HL-60/S4 (cell line): ENCODE results near the gene HILPDA.

Experiments used
- in situ Hi-C: fragments of 300-500 bp; cut with MboI; formaldehyde crosslinking; loops from 2 replicates; pipeline ENCODE4 v1.14.3; 2022; ENCODE audit warnings: low sequenced_read_pairs

HILPDA gene, protein sequence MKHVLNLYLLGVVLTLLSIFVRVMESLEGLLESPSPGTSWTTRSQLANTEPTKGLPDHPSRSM

DNA sequence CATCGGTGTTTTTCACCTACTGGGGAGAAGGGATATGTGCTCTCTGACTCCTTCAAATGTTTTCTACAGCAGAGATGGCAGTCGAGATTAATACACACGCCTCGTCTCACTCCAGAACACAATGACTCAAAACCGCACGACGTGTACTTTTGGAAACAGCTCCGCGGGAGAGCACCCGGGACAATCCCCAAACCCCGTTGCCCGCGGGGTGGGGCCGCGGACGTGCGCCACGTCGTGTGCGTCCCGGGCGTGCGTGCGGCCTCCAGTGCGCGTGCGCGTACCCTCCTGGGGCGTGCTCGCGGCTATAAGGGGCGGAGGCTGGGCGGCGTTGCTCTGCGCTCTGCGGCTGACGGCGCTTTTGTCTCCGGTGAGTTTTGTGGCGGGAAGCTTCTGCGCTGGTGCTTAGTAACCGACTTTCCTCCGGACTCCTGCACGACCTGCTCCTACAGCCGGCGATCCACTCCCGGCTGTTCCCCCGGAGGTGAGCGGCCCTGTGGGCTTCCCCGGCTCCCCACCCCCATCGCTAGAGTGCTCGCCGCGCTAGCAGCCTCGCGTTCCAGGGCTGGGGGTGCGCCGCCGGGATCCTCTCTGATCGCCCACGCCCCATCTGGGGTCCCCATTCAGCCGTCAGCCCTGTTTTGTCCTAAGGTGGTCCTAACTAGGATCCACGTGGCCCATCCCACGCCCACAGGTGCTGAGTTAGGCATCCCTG is at the start of gene HILPDA:
HILPDA (plus strand) TSS at position 336 of the 712 bp plus-strand sequence. CDS start 1,391 bp downstream, outside the sequence.
- in situ Hi-C loops, result no loop called here

DNA sequence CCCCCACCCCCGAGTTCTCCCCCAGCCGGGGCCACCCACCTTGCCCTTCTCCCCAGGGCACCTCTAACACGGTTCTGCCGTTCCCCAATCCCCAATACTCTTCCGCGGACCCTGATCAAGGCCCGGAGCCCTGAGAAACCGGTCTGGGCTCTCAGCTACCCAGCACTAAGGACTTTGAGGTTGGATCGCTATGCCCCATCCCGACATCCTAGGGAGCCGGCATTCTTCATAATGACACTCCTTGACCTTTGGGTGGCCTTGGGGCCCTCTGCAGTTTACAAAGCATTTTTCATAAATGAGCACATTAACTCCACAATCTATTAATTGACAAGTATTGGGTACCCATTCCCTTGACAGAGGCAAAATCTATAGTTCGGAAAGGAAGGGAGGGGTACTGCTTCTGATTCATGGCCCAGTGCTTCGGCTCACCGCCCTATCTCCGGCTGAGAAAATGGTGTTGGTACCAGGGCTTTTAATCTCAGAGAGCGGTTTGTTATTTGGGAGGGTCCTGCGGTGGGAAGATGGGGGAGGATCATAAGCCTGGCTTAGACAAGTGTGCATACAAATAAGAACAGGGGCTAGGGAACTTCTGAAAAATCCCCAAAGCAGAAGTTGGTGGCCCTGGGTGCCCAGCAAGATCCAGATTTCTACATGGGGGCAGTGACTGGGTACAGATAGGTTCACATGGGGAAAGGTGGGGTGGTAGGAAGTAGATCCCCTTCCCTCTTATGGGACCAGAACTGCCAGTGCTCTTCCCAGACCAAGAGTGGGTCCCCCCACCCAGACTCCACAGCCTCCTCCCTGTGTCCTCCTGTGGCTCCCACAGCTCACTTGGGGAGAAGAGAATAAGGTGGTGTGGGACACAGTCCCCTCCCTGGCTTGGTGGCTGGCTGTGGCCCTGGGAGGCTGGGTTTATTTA is 49.1 kb upstream of the HILPDA start:
- in situ Hi-C loops, result no loop called here

DNA sequence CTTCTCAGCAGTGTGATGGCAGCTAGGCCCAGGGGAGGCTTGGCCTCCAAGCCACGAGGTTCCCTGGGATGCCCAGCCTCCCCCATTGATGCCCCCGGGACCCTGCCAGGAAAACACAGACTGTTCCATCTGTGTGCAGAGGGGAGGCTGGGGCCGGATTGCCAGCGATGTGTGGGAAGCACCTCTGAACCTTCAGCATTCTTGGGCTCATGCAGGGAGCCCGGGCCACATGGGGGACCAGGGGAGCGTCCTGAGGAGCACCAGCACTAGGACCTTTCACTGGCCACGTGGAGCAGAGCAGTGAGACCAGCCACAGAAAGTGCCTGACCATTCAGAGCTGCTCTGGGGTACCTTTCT is 48.5 kb upstream of the HILPDA start:
- in situ Hi-C loops, result no loop called here

DNA sequence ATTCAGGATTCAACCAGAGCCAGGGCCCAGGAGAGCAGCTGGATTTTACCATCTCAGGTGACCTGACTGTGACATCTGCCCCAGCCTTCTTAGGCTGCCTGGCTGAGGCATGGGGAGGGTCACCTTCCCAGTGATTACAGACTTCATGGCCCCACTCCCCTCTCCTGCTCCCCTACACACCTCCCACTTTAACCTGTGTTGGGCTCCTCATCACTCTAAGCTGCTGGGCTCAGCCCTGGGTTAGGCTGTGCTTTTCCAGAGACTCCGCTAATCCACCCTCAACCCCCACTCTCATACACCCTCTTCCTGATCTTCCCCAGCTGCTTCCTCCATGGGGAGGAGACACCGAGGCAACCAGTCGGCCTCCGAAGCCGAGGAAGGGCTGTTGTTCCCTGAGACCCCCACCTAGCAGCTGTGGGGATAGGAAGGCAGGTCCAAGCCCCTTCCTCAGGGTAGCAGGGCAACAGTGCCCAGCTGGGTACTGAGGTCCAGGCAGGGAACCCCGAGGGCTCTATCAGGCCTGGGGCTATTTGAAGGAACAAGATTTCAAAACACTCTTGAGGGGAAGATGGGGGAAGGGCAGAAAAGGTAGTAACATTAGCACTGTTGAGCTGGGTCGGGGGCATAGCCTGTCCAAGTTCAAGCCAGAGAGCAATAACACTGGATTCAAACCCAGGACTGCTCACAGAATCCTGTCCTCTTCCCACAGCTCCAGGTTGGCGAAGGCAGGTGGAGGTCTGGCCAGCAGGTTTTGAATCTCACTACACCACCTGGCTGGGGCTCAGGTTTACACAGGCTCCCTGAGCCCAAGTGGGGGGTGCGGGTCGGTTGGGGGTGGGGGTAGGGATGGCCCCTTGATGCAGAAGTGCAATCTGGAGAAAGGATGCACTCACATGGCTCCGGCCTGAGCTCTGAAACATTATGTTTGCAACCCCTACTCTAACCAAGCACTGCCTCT is 47.6 kb upstream of the HILPDA start:
- in situ Hi-C loops, result no loop called here

DNA sequence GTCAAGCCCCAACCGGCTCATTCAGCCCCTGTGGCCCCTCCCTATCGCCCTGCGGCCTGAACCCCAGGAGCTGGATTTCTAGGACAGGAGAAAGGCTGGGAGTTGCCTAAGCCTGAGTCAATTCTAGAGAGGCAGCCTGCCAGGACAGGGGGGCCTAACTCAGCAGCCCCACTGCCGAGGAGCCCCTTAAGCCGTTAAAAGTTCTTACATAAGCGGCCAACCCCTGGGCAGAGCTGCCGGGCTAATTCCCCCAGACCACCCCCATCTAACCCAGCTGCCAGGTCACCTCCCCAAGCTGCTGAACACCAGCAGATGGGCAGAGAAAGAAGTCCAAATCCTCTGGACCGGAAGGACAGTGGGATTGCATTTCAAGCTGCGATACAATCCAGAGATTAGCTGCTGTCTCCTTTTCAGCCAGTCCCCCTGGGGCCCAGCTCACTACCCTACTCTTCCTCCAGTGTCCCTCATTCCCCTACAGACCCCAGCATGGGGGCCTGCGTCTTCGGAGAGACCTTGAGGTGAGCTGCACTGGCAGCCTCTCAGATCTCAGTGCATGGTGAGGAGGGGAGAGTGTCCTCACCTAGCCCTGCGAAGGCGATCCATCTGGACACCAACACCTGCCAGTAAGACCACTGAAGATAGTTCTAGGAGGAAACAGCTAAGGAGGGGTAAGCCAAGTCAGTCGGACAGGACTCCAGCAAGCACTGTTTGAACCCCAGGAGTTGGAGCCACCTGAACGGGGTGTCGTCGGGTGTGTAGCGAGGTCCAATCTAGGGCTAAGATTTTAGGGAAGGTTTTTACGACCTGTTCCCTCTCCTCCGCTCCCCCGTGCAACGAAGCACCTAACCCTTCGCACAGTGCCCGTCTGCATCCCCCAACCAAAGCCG is 46.7 kb upstream of the HILPDA start:
- in situ Hi-C loops, result no loop called here

DNA sequence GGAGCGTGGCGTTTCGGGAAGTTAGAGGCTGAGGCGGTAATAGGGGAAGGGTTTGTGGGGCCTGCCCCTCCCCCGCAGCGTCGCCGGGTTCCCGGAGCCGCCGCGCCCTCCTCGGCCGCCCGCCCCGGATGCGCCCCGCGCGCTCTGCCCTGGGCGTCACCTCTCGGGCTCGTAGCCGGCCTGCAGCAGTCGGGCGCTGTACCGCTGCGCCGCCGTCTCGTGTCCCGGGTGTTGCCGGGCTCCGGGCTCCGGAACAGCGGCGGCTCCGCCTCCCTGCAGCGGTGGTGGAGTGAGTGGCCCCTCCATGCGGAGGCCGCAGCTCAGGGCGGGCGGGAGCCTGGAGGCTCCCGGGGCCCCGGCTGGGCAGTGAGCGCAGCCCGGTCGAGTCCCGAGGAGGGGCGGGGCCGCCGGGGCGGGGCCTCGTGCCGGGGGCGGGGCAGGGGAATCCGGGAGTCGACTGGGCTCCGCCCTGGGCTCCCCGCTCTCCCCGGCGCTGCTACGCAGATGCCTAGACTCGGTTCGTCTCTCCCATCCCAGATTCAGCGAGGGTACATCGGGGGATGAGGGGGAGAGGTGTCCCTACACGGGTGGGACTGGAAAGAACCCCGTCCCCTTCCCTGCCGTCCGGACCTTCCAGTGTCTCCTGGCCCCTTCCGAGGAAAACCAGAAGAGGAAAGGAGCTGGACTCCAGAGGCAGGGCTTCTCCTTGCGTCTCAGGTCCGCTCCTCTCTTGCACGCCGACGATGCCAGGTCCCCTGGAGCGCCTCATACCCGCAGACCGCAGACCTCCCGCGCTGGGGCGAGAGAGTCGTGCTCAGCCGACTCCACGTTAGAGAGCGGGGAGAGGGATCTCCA is 45.9 kb upstream of the HILPDA start, which contains the start of gene IMPDH1:
IMPDH1 (minus strand) TSS at position 387 of the 855 bp plus-strand sequence; CDS start at position 306, 81 bp downstream.
- in situ Hi-C loops, result no loop called here

DNA sequence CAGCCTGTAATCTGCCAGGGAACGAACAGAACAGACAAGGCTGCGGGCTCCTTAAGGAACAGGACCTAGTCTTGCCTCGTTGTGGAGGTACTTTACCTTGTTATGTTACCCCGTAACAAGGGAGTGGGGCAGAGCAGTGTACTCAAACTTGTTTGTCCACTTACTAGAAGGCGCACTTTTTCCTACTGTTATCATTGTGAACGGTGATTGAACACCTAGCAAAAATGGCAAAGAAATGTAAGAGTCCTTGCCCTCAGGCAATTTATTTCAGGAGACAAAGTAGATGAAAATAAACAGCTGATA is 45.3 kb upstream of the HILPDA start:
- in situ Hi-C loops, result no loop called here

DNA sequence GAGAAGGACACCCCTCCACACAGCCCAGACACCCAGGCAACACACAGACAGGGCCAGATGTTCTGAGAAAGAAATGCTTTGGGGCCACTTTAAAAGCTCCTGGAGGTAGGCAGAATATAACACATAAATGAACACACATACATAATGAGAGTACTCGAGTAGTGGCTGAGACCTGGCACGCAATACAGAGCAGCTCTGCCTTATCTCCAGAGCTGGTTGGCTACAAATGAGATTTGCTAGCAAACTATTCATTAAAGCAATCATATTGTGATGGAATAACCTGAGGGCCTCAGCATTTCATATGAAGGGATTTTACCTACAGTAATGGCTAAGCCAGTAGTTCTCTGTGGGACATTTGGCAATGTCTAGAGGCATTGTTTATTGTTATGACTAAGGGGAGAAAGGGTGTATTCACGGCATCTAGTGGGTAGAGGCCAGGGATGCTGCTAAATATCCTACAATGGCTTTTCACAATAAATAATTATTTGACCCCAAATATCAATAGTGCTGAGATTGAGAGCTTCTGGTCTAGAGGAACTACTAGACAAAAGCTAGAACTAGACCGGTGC is 40.4 kb upstream of the HILPDA start:
- in situ Hi-C loops, result no loop called here

DNA sequence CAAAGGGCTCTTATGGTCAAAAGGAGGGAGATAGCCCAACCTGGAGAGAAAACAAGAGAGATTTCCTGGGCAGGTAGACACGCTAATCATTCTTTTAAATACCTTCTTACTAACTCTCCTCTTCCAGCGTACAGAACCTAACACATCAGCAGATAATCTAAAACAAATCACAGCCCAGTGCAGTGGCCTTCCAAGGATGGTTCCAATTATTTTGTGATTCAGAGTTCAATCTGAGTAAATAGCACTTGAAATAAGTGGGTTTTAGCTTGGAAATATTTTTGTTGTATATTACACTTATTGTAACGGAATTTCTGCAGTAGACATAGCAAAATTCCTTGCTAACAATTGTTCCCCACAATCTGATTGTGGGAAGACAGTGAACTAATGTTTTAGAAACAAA is 38.6 kb upstream of the HILPDA start:
- in situ Hi-C loops, result no loop called here

DNA sequence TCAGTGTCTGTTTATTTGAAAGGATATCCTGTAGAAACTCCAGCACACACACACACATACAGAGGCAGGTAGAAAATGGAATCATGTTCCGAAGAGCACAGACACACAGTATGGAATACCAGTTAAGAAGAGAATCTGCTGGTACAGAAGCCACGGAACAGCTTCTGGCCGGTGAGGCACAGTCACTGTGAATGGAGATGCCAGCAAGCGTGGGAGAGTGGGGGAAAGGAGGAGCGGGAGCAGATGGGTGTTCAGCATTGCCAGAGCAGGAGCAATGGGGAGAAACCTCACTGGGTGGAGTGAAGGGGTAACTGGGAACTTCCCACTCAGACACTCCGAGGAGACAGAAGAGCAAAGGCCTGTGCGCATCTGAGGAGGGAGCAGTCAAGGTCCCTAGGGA is 36.4 kb upstream of the HILPDA start:
- in situ Hi-C loops, result no loop called here

DNA sequence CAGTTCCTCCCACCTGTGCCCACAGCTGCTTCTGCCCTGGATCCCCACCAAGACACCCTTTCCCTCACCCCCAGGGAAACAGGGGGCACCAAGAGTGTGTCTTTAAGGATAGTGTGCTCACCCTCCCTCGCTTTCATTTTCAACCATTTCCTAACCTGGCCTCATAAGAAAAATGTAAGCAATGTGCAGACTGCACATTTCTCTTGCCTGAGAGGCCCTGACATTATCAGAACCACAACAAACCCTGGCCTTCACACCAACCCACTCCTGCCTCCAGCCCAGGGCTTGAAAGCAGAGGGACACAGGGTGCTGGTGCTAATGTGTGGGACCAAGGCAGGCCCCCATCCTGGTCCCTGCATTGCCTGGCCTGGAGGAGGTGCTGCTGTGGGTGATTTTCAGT is 34.9 kb upstream of the HILPDA start:
- in situ Hi-C loops, result loop anchor here (10.0 kb wide), 1 partner anchor 76 kb away; the partner anchor contains the start of gene RBM28

DNA sequence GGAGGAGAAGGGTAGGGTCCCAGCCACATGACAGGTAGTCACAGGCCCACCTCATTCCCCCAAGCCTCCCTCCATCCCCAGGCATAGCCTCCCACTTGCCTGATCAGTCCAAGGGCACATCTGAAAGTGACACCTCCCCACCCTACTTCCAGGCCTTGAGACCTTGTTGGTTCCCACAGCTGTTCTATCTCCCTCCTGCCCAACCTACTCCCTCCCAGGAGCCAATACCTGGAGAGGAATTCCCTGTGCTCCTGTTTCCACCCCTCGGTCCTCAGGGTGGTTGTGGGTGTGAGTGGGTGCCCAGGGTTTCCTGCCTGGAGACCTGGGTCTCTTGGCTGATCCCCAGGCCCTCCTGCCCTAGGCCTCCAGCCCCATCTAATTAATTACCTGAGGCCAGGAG is 34.3 kb upstream of the HILPDA start:
- in situ Hi-C loops, result loop anchor here (10.0 kb wide), 1 partner anchor 77 kb away; the partner anchor contains the start of gene RBM28

DNA sequence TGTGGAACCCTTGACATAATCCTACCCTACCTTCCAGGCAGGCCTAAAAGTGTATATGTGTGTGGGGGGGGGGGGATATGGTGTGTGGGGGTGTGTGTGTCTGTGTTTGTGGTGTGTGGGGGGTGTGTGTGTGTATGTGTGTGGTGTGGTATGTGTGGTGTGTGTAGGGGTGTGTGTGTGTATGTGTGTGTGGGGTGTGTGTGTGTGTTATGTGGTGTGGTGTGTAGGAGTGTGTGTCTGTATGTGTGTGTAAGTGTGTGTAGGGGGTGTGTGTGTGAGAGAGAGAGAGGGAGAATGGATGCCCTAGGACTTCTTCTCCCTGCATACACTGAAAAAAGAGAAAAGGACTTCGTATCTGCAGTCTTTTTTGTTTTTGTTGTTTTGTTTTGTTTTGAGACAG is 33.6 kb upstream of the HILPDA start:
- in situ Hi-C loops, result loop anchor here (10.0 kb wide), 1 partner anchor 77 kb away; the partner anchor contains the start of gene RBM28

DNA sequence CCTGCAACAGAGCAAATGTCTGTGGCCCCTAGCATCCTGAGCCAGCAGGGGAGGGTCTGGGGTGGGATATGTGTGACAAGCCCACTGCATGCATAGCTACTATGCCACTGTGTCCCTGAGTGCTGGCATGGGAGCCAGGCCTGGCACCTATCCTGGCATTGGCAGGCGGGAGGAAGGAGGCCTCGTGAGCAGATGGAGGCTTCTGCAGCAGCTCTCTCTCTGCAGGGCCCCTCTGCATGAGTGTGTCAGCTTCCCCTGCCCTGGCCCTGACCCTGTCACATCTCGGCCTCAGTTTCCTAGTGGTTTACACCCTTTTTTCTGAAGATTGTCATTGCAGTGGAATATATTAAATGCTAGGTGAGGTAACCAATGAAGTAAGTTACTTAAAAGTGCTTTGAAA is 32.8 kb upstream of the HILPDA start:
- in situ Hi-C loops, result loop anchor here (10.0 kb wide), 1 partner anchor 78 kb away; the partner anchor contains the start of gene RBM28

DNA sequence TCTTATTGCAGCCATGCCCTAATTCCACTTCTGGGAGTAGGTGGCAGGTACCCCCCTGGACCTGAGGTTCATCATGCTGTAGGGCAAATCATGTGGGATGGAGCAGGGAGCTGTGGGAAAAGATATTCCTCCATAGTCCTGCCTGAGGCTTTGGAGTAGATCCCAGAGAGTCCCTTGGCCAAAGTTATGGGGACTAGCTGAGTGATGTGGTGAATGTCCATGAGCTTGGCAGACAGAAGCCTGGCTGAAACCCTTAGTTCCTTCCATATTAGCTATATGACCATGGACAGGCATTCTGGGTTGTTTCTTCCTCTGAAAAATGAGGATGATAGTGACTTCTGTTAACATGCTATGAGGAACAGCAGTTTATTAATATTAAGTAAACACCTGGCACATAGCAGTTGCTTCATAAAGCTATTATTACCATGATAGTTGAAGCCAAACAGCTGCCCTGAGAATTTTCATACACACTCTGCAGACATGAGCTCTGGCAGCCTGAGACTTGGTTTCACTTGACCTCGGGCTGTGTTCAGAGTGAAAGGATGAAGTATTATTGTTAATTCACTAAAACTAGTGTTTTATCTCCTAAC is 30.9 kb upstream of the HILPDA start:
- in situ Hi-C loops, result loop anchor here (10.0 kb wide), 1 partner anchor 80 kb away; the partner anchor contains the start of gene RBM28

DNA sequence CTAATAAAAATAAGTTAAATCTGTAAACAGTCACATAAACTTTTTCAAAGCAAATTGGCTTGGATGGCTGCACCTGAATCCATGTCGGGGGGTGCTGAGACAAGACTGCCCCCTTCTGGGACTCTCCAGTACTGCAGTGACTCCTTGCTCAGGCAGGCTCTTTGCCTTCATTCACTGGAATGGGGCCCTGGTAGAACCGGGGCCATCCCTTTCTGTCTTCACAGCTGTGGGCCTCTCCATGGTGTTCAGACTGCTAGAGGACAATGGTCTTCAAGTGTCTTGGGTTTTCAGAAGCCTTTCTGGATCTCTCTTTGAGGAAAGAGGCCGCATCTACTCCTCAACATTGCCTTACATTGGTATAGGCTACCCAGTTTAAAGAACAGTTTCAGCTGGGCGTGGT is 29.8 kb upstream of the HILPDA start:
- in situ Hi-C loops, result loop anchor here (10.0 kb wide), 1 partner anchor 81 kb away; the partner anchor contains the start of gene RBM28

DNA sequence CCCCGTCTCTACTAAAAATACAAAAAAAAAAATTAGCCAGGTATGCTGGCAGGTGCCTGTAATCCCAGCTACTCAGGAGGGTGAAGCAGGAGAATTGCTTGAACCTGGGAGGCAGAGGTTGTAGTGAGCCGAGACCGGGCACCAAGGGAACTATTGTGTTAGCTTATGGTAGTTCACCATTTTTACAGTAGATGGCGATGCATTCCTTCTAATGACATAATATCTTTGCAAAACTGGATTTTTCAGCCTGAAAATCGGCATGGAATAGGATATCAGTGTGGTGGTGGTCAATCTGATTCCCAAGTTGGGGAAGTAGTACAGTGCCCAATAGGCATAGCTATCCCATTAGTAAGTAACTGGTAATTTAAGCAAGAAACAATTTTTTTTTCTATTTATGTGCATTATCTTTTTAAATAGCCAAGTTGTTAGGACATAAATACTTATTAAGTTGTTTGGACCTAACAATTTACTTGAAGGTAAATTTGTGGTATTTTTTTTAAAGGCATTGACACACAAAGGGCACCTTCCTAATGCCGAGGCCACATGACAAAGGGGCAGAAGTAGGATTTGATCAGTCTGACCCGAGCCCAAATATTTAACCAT is 28.3 kb upstream of the HILPDA start:
- in situ Hi-C loops, result loop anchor here (10.0 kb wide), 1 partner anchor 83 kb away; the partner anchor contains the start of gene RBM28
